ENCODE measurements around the gene CTNNA1. TPM values are rescaled to one million over a fixed set of nuclear protein-coding genes. Genes with fewer than 3 reads are reported as not detected.

The CTNNA1 gene
- total RNA-seq, 1 donor from 2014 or later, result 262 TPM

GRCh38 chr5:138967791-138968448 lies 214.7 kb downstream of the CTNNA1 start:
- no peak for DNase-seq

DNA sequence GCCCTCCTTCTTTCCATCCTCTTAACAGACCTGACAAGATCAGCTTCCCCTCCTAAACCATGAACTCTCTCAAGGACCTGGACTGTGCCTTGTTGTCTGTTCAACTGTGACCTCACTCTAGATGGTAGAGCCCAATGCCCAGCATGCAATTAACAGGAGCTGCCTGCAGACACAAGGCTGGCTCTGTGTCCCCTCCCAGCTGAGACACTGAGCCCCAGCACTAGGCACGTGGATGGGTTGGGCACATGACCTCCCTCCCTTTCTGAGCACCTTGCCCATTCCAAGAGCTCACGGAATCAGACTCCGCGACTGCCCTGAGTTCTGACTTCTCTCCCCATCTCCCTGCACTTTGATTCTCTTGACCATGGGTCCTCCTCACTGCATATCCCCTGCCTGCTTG lies 215.4 kb downstream of the CTNNA1 start:
- no peak for DNase-seq

DNA sequence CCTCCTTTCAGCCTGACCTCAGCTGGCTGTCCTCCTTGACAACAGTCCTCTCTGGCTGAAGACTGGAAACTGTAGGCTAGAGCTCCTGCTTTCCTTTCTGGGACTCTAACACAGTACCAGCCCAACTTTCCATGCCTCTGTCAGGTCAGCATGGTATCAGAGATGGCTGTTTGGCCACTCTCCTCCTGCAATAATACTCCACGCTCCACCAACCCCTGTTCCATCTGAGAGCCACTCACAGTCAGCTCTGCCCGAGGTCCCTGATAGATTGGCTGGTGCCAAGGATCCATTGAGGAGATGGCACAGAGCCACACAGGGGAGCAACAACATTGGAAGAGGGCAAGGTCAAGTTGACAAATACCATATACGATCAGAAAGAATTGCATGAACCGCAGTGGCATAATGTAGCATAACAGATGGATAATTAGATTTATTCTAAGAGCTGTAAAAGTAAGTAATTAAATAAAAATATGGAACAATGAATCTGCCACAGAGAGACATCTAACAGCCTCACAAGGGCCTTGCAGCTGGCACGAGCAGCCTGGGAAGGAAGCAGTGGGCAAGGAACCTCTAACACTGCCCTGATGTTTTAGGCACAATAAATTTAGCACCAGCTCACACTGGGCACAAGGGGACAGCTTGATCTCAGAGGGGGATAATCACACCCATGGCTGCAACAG lies 216.2 kb downstream of the CTNNA1 start:
- DNase-seq, result no peak

GRCh38 chr5:138972230-138972629 lies 219.0 kb downstream of the CTNNA1 start:
- DNase-seq, result peak; percentile 85

- DNase-seq, result no peak
Observed at GRCh38 chr5:138972836-138973235, 219.6 kb downstream of the CTNNA1 start.

GRCh38 chr5:138974227-138975063 lies 221.2 kb downstream of the CTNNA1 start:
- DNase-seq, result peak; percentile 75

DNA sequence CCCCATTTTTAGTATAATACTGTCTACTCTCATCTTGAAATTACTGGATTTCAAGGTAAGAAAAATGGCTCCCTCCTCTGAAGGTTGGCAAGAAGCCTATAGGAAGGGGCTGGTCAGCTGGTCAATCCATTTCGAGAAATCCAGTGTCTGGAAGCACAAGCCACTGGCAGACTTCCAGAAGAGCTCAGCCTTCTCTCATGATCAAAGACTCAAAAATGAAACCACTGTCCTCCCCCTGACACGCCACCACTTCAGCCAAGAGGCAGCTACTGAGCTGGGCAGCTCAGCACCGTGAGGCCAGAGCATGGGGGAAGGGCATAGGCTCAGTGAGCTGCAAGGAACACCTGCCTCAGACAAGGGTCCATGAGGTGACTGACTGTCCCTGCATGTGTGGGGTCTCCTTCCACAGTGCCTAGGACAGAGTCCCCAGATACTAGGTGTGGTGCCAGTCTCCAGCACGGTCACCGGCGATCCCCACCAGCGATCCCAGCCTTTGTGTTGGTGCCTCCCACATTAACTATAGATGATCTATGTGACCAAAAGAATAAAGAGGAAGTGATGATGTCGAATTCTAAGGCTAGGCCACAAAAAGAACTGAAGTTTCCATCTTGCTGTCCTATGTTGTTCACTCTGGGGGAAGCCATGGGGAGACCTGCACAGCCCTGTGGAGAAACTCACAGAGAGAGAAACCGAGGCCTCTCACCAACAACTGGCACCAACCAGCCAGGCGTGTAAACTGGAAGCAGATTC lies 222.0 kb downstream of the CTNNA1 start:
- peak; percentile 36 for DNase-seq

- no peak for DNase-seq
Observed at GRCh38 chr5:138978080-138978479, 224.9 kb downstream of the CTNNA1 start.

DNA sequence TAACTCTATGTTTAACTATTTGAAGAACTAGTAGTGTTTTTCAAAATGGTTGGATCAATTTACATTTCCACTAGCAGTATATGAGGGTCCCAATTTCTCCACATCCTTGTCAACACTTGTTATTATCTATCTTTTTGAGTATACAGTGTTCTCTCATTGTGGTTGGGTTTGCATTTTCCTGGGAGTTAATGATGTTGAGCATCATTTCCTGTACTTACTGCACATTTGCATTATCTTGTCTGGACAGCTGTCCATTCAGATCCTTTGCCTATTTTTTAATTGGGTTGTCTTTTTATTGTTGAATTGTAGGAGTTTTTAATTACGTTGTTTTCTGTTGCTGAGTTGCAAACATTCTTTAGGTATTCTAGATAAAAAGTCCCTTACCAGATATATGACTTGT lies 225.4 kb downstream of the CTNNA1 start:
- no peak for DNase-seq

DNA sequence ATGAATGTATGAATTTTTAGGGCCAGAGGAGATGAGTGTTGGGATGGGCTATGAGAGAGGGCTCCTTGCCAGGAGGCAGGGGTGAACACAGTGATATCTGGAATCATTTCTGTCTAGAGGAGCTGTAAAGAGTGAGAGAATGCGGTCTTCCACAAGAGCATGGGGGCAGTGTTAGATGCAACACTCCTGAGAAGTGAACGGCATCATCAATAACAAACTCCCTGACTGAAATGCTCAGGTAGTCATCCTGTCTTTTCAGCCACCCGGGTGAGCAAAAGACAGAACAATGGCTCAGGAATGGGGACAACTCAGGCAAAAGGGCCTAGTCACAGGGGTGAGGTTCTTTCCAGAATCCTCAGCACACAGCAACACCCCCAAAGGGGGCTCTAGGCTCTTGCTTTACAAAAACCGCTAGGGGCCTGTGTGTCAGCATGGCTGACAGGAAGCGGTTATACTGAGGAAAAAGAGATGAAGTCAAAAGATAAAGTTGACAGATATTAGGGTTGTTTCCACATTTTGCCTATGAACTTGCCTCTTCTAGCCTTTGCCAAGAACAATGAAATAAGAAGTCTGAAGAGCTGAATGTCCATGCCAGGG lies 226.6 kb downstream of the CTNNA1 start:
- no peak for DNase-seq

DNA sequence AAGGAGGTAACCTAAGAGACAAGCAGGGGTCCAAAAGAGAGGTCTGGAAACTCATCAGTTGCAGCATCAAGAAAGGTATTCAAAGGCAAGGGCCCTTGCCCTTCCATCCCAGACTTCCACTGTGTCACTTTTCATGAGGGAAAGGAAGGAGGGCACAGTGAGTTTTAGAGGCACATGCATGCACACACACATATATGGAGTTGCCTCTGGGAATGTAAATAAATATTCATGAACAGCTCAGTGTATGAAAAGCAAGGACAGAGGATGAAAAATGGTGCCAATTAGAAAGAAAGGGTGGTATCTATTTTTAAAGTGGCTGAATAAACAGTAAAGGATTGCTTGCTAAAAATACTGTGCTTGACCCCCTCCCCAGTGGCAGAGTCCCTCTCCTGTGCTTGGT lies 227.2 kb downstream of the CTNNA1 start:
- DNase-seq, result no peak

GRCh38 chr5:138981131-138981530 lies 227.9 kb downstream of the CTNNA1 start:
- DNase-seq, result no peak

GRCh38 chr5:138981586-138981985 lies 228.4 kb downstream of the CTNNA1 start:
- no peak for DNase-seq

GRCh38 chr5:138983984-138984383 lies 230.8 kb downstream of the CTNNA1 start:
- no peak for DNase-seq

Other genes with a start within 250 kb of the CTNNA1 start
- 74.8 TPM for gene ETF1, start 210.2 kb upstream of the CTNNA1 start, total RNA-seq
- 143 TPM for gene HSPA9, start 178.0 kb upstream of the CTNNA1 start, total RNA-seq
- 0.59 TPM for gene LRRTM2, start 121.9 kb downstream of the CTNNA1 start, total RNA-seq